ENCODE measurements around the gene ECT2. TPM values are rescaled to one million over a fixed set of nuclear protein-coding genes. Genes with fewer than 3 reads are reported as not detected.

Gene ECT2
- total RNA-seq, 1 experiment from 2014 or later = 81.3 TPM

GRCh38 chr3:172746475-172746874, 4.1 kb upstream of the ECT2 start:
- Mint-ChIP-seq H3K36me3 (ENCODE audit: insufficient read depth in 1 of 3, low read depth in 3 of 3) (peaks cover 0 to 1% (median 0%) of the 10 kb centered on the region in 3 experiments; a peak in 3 of 7 replicates), H3K4me1 (peaks cover 21 to 27% of the 10 kb centered on the region in 2 experiments), H3K9me3 (no peaks in the 10 kb centered on the region), H3K4me3 (no peak overlapping the region), H3K27me3 (ENCODE audit: low read depth) (no peaks in the 10 kb centered on the region), H3K27ac (peak overlapping the region in 1 of 3 experiments; percentile 10; a peak in 2 of 7 replicates)
- H3K9ac ChIP-seq (ENCODE audit: extremely low read depth, insufficient read length, low read length) = no peak overlapping the region
- H3K4ac ChIP-seq (ENCODE audit: low read depth, low read length) = no peak overlapping the region
- no peaks in the 10 kb centered on the region for H3K27me3 ChIP-seq (ENCODE audit: insufficient read depth, low read length)
- WGBS (ENCODE audit: extremely low coverage, insufficient read length, low lambda C conversion rate) = no CpG with 5 or more reads among the region's 2 CpGs
- H2AFZ ChIP-seq (ENCODE audit: low read length) = no peak overlapping the region
- H3K4me1 ChIP-seq (ENCODE audit: insufficient read depth, low read length) = peaks cover 5% of the 10 kb centered on the region; the same call in 1 of the 2 replicates
- no peaks in the 10 kb centered on the region for H3K9me3 ChIP-seq (ENCODE audit: control insufficient read depth, low read depth, low read length)
- no peak overlapping the region for H4K5ac ChIP-seq (ENCODE audit: insufficient read length, low read depth, low read length)
- no peaks in the 10 kb centered on the region for H3K79me1 ChIP-seq (ENCODE audit: insufficient read depth, low read depth, low read length, poor library complexity, severe bottlenecking)
- no peak overlapping the region for H2AK5ac ChIP-seq (ENCODE audit: insufficient read length, low read length)
- H4K20me1 ChIP-seq (ENCODE audit: control insufficient read depth, insufficient read depth, insufficient read length) = no peaks in the 10 kb centered on the region
- H4K91ac ChIP-seq (ENCODE audit: insufficient read length, low read depth, low read length) = no peak overlapping the region
- H3K4me2 ChIP-seq (ENCODE audit: insufficient read depth, insufficient read length, low read length) = no peak overlapping the region
- no peak overlapping the region for H3K14ac ChIP-seq (ENCODE audit: insufficient read depth, low read length)
- H3K27ac ChIP-seq (ENCODE audit: insufficient read length, low read depth, low read length) = no peak overlapping the region
- H3K18ac ChIP-seq (ENCODE audit: insufficient read length, low read depth, low read length) = no peak overlapping the region
- no peak overlapping the region for H2BK15ac ChIP-seq (ENCODE audit: low read depth, low read length)
- H2BK120ac ChIP-seq (ENCODE audit: low read depth, low read length, poor library complexity, severe bottlenecking) = no peak overlapping the region
- peaks cover 2% of the 10 kb centered on the region; the same call in 1 of the 2 replicates for H3K79me2 ChIP-seq (ENCODE audit: insufficient read depth, low read length)
- no peak overlapping the region for H2BK5ac ChIP-seq (ENCODE audit: insufficient read length, low read length)
- no peak overlapping the region for H2BK12ac ChIP-seq (ENCODE audit: insufficient read length, low read depth, low read length)
- DNase-seq = no peak
- H3K56ac ChIP-seq (ENCODE audit: insufficient read length, low read depth, low read length) = no peak overlapping the region
- H3T11ph ChIP-seq (ENCODE audit: low read length) = no peak overlapping the region
- no peak overlapping the region for H2BK20ac ChIP-seq (ENCODE audit: low read depth, low read length, poor library complexity, severe bottlenecking)
- TF ChIP-seq CTCF (conservative IDR thresholded peaks at IDR 0.05) = no peak
- H4K8ac ChIP-seq (replicated peaks; ENCODE audit: insufficient read length, low read depth, low read length) = no peak overlapping the region
- peaks cover 6% of the 10 kb centered on the region for H3K23me2 ChIP-seq (ENCODE audit: insufficient read length, low read depth, low read length, poor library complexity, severe bottlenecking)
- no peak overlapping the region for H3K23ac ChIP-seq (ENCODE audit: insufficient read length, low read depth, low read length)
